WERI-Rb-1 (cell line): ENCODE results near the gene CDON.

ENCODE experiments used
- DNase-seq: peaks from one replicate; pipeline ENCODE4 v3.0.0-alpha.2; 2020
- H3K27ac ChIP-seq: fragments of 250-450 bp; sonication (Bioruptor Pico); 2 replicates; pipeline ENCODE4 v1.5.1; 2020; ENCODE audit warnings: mild to moderate bottlenecking, moderate library complexity
- H3K27me3 ChIP-seq: fragments of 250-450 bp; sonication (Bioruptor Pico); 2 replicates; pipeline ENCODE4 v1.5.1; 2021; ENCODE audit warnings: mild to moderate bottlenecking, low read depth, moderate library complexity; ENCODE audit not compliant: insufficient read depth, severe bottlenecking
- H3K36me3 ChIP-seq: fragments of 250-450 bp; sonication (Bioruptor Pico); 2 replicates; pipeline ENCODE4 v1.5.1; 2020; ENCODE audit warnings: mild to moderate bottlenecking, moderate library complexity
- H3K4me3 ChIP-seq: 2 replicates; pipeline ENCODE4 v1.5.1; 2011; ENCODE audit warnings: low read depth, mild to moderate bottlenecking, control low read depth, low read length
- H3K9me3 ChIP-seq: fragments of 250-450 bp; sonication (Bioruptor Pico); 2 replicates; pipeline ENCODE4 v1.5.1; 2021; ENCODE audit warnings: mild to moderate bottlenecking, moderate library complexity; ENCODE audit not compliant: severe bottlenecking
- CTCF ChIP-seq: IDR thresholded peaks from 2 replicates; pipeline ENCODE4 v1.5.1; 2011; ENCODE audit warnings: low read depth, mild to moderate bottlenecking, control low read depth, inconsistent platforms, low read length

CDON gene

DNA sequence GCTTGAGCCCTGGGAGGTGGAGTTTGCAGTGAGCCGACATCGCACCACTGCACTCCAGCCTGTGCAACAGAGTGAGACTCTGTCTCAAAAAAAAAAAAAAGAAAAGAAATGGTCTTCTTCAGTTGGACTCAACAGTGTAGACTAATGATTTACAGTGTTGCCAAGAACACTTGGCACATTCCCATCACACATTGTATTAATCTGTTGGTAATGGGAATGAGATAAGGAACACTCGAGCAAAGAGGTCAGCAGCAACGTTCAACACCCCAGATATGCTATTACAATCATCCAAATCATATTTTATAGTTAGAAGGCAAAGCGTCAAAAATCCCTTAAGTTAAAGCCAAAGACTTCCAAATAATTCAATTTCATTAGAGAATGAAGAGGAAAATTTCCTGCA lies 14.5 kb downstream of the CDON start:
- no peaks in the 10 kb centered on the region for H3K36me3 ChIP-seq
- H3K27ac ChIP-seq: no peak overlapping the region
- H3K9me3 ChIP-seq: no peaks in the 10 kb centered on the region
- DNase-seq: no peak
- TF ChIP-seq CTCF: no peak
- H3K27me3 ChIP-seq: no peaks in the 10 kb centered on the region
- no peak overlapping the region for H3K4me3 ChIP-seq

GRCh38 chr11:126046570-126047195 lies 16.0 kb downstream of the CDON start:
- no peaks in the 10 kb centered on the region for H3K27me3 ChIP-seq
- TF ChIP-seq CTCF: no peak
- no peaks in the 10 kb centered on the region for H3K36me3 ChIP-seq
- no peaks in the 10 kb centered on the region for H3K9me3 ChIP-seq
- DNase-seq: no peak
- no peak overlapping the region for H3K27ac ChIP-seq
- H3K4me3 ChIP-seq: no peak overlapping the region

- no peak overlapping the region for H3K4me3 ChIP-seq
- H3K36me3 ChIP-seq: no peaks in the 10 kb centered on the region
- DNase-seq: no peak
- H3K9me3 ChIP-seq: no peaks in the 10 kb centered on the region
- no peaks in the 10 kb centered on the region for H3K27me3 ChIP-seq
- H3K27ac ChIP-seq: no peak overlapping the region
- TF ChIP-seq CTCF: no peak
Measured at GRCh38 chr11:126039485-126040271, 23.0 kb downstream of the CDON start.

- Histone ChIP-seq H3K9me3 (no peaks in the 10 kb centered on the region), H3K36me3 (no peaks in the 10 kb centered on the region), H3K27me3 (no peaks in the 10 kb centered on the region), H3K4me3 (no peak overlapping the region), H3K27ac (no peak overlapping the region)
- no peak for TF ChIP-seq CTCF
- DNase-seq: no peak
Measured at GRCh38 chr11:126035718-126036117, 26.9 kb downstream of the CDON start.

GRCh38 chr11:126034933-126035425 lies 27.7 kb downstream of the CDON start:
- no peak for DNase-seq
- H3K27me3 ChIP-seq: no peaks in the 10 kb centered on the region
- TF ChIP-seq CTCF: no peak

More at GRCh38 chr11:126034933-126035425, 27.7 kb downstream of the CDON start:
- Histone ChIP-seq H3K27ac (no peak overlapping the region), H3K9me3 (no peaks in the 10 kb centered on the region), H3K4me3 (no peak overlapping the region), H3K36me3 (no peaks in the 10 kb centered on the region)
